GM12878 (cell line): Measurements from ENCODE around the gene C3AR1. TPM values are rescaled to one million over a fixed set of nuclear protein-coding genes. Genes with fewer than 3 reads are reported as not detected.

Source experiments
- ATAC-seq: fragments of 200-7000 bp; cut with Tn5 transposase; 3 replicates; pipeline ENCODE4 v1.9.1; 2020; ENCODE audit warnings: mild to moderate bottlenecking, moderate library complexity
- BruUV-seq: library from RNA; stranded (reverse); fragments of 400-500 nt; replicated peaks from 2 replicates; lab custom pipeline; 2021; lab: Mats Ljungman, UMichigan
- CTCF ChIA-PET: fragments of 300-600 bp; sonication (Branson Sonifier 250); formaldehyde crosslinking; extraction: SDS; loops from one replicate; lab custom pipeline; 2021; ENCODE audit warnings: inconsistent platforms; lab: Yijun Ruan, JAX
- POLR2A ChIA-PET: fragments of 350-600 bp; formaldehyde crosslinking; extraction: SDS; loops from one replicate; lab custom pipeline; 2021; ENCODE audit warnings: inconsistent platforms; lab: Charles Lee
- RAD21 ChIA-PET: fragments of 300-600 bp; sonication (Branson Sonifier 250); formaldehyde crosslinking; loops from one replicate; lab custom pipeline; 2023; ENCODE audit warnings: antibody characterized with exemption; ENCODE audit not compliant: unreplicated experiment; lab: Charles Lee
- SMC1A ChIA-PET: fragments of 300-600 bp; sonication (Branson Sonifier 250); formaldehyde crosslinking; loops from one replicate; lab custom pipeline; 2023; ENCODE audit not compliant: unreplicated experiment, uncharacterized antibody; lab: Charles Lee
- DNase-seq: peaks from one replicate; pipeline ENCODE4 v3.0.0-alpha.2; 2011; ENCODE audit warnings: low read depth, low spot score
- FAIRE-seq: peaks from 3 replicates; lab custom pipeline; 2011; peaks lifted over from hg19 to GRCh38; lab: Jason Lieb, UNC
- H2AFZ ChIP-seq: 2 replicates; pipeline ENCODE4 v1.6.0; 2011; ENCODE audit warnings: low read depth, low read length, control low read depth; ENCODE audit not compliant: control insufficient read depth
- H3K27ac ChIP-seq: 2 replicates; pipeline ENCODE4 v1.5.1; 2011; ENCODE audit warnings: control low read depth; ENCODE audit not compliant: control insufficient read depth, insufficient read depth
- H3K27me3 ChIP-seq, 2 experiments: replicated peaks in 1 of 2; 2 replicates each; pipeline versions ENCODE4 v1.6.0 to v1.6.1; 2011; ENCODE audit warnings: low read length in 1 of 2; ENCODE audit not compliant: control insufficient read depth in 2 of 2, insufficient read depth in 2 of 2
- H3K36me3 ChIP-seq, 2 experiments: 2 replicates each; pipeline ENCODE4 v1.5.1; 2011; ENCODE audit warnings: low read length in 1 of 2; ENCODE audit not compliant: control insufficient read depth in 2 of 2, insufficient read depth in 2 of 2
- H3K4me1 ChIP-seq: 2 replicates; pipeline ENCODE4 v1.6.1; 2011; ENCODE audit warnings: mild to moderate bottlenecking, low read length, moderate library complexity, mixed read lengths; ENCODE audit not compliant: control insufficient read depth, insufficient read depth
- H3K4me2 ChIP-seq: 2 replicates; pipeline ENCODE4 v1.6.0; 2011; ENCODE audit warnings: control low read depth; ENCODE audit not compliant: control insufficient read depth, insufficient read depth
- H3K4me3 ChIP-seq: fragments of 200-600 bp; sonication (generic); 2 replicates; pipeline ENCODE4 v1.5.1; 2016
- H3K79me2 ChIP-seq: 2 replicates; pipeline ENCODE4 v1.6.0; 2011; ENCODE audit warnings: low read length; ENCODE audit not compliant: control insufficient read depth, insufficient read depth
- H3K9ac ChIP-seq: 2 replicates; pipeline ENCODE4 v1.8.0; 2011; ENCODE audit warnings: low read length, control low read depth, mixed read lengths; ENCODE audit not compliant: control insufficient read depth, insufficient read depth
- H3K9me3 ChIP-seq: replicated peaks from 3 replicates; pipeline ENCODE4 v1.5.1; 2011; ENCODE audit warnings: mild to moderate bottlenecking, low read length; ENCODE audit not compliant: control insufficient read depth, insufficient read depth
- H4K20me1 ChIP-seq: 2 replicates; pipeline ENCODE4 v1.6.0; 2011; ENCODE audit not compliant: control insufficient read depth, insufficient read depth
- BCL11A ChIP-seq: IDR thresholded peaks from 2 replicates; pipeline ENCODE4 v1.6.1; 2011; ENCODE audit warnings: low read depth, low read length
- BHLHE40 ChIP-seq, 2 experiments: fragments of 450-650 bp in 1 of 2; IDR thresholded peaks; 2 replicates each; pipeline ENCODE4 v1.6.1; 2011 to 2017; ENCODE audit warnings: low read depth in 2 of 2, borderline replicate concordance in 1 of 2, improper control_type of control experiment in 1 of 2, low read length in 1 of 2, mild to moderate bottlenecking in 1 of 2
- CHD2 ChIP-seq: IDR thresholded peaks from 2 replicates; pipeline ENCODE4 v1.6.1; 2011; ENCODE audit warnings: low read depth, low read length, improper control_type of control experiment, borderline replicate concordance
- CREB1 ChIP-seq: IDR thresholded peaks from 2 replicates; pipeline ENCODE4 v1.6.1; 2012; ENCODE audit warnings: low read depth, mild to moderate bottlenecking, inconsistent platforms
- EP300 ChIP-seq, 2 experiments: fragments of 150-350 bp in 1 of 2; IDR thresholded peaks; 2 replicates each; pipeline ENCODE4 v1.6.1; 2011 to 2012; ENCODE audit warnings: low read depth in 2 of 2, low read length in 2 of 2, borderline replicate concordance in 1 of 2, improper control_type of control experiment in 1 of 2, inconsistent platforms in 1 of 2; ENCODE audit not compliant: control insufficient read depth in 1 of 2
- IKZF2 ChIP-seq, 2 experiments: fragments of 450-650 bp; IDR thresholded peaks; 2 replicates each; pipeline ENCODE4 v1.6.1; 2017; ENCODE audit warnings: mild to moderate bottlenecking in 2 of 2, moderate library complexity in 2 of 2
- JUNB ChIP-seq: IDR thresholded peaks from 2 replicates; pipeline ENCODE4 v1.6.1; 2016; ENCODE audit warnings: antibody characterized with exemption, mild to moderate bottlenecking
- MTA2 ChIP-seq: fragments of 450-650 bp; IDR thresholded peaks from 2 replicates; pipeline ENCODE4 v1.6.1; 2016; ENCODE audit warnings: low read depth, mild to moderate bottlenecking, moderate library complexity
- MYC ChIP-seq: IDR thresholded peaks from 2 replicates; pipeline ENCODE4 v1.6.1; 2011; ENCODE audit warnings: mild to moderate bottlenecking, low read length, moderate library complexity, inconsistent platforms; ENCODE audit not compliant: insufficient read depth, insufficient replicate concordance, insufficient read length, severe bottlenecking
- NR2C1 ChIP-seq: fragments of 450-650 bp; IDR thresholded peaks from 2 replicates; pipeline ENCODE4 v1.6.1; 2017; ENCODE audit warnings: antibody characterized with exemption, mild to moderate bottlenecking, moderate library complexity
- RB1 ChIP-seq: fragments of 450-650 bp; formaldehyde crosslinking; IDR thresholded peaks from 2 replicates; pipeline ENCODE4 v1.6.1; 2017; ENCODE audit warnings: mild to moderate bottlenecking, borderline replicate concordance
- RELB ChIP-seq: fragments of 450-650 bp; IDR thresholded peaks from 2 replicates; pipeline ENCODE4 v1.6.1; 2017; ENCODE audit warnings: low read depth, mild to moderate bottlenecking, moderate library complexity
- RUNX3 ChIP-seq: IDR thresholded peaks from 2 replicates; pipeline ENCODE4 v1.6.1; 2012; ENCODE audit warnings: low read length, inconsistent platforms
- SMAD5 ChIP-seq: IDR thresholded peaks from 2 replicates; pipeline ENCODE4 v1.6.1; 2016; ENCODE audit warnings: antibody characterized with exemption, low read depth
- WGBS: methylation state at CpG from one replicate; pipeline ENCODE4 v1.1.6; 2016; ENCODE audit warnings: low lambda C conversion rate; ENCODE audit not compliant: insufficient replicate concordance, insufficient coverage; ENCODE audit errors: missing lambda C conversion rate; 5-methylcytosine and 5-hydroxymethylcytosine counted together
- in situ Hi-C: fragments of 300-500 bp; cut with MboI; formaldehyde crosslinking; loops from 9 replicates; pipeline ENCODE4 v1.14.3; 2018; ENCODE audit warnings: mixed read lengths
- intact Hi-C: fragments of 100-400 bp; cut with micrococcal nuclease; formaldehyde crosslinking; loops from one replicate; pipeline ENCODE4 v1.14.2; 2022; ENCODE audit not compliant: unreplicated experiment
- polyA plus RNA-seq, 11 experiments: library from polyadenylated mRNA; depleted of rRNA in 4 of 11; unstranded in 6 of 11; stranded (reverse) in 5 of 11; fragments of >200 nt; fragmentation: Nextera tagmentation in 4 of 11; fragmentation: Illumina TruSeq in 1 of 11; extraction: Ambion mirVana in 4 of 11; extraction: Trizol in 1 of 11; gene quantifications; 1 replicate in 1 of 11; 2 replicates in 10 of 11; pipeline versions ENCODE4 v1.2.1 to v1.2.3, GENCODE V29; 2011 to 2016; ENCODE audit warnings: inconsistent platforms in 2 of 11, missing spikeins in 2 of 11, low read depth in 1 of 11
- total RNA-seq, 4 experiments: library from RNA; depleted of rRNA in 3 of 4; stranded (reverse); fragments of >200 nt in 3 of 4; fragmentation: Illumina TruSeq in 1 of 4; extraction: Trizol in 1 of 4; gene quantifications; 2 replicates each; pipeline versions ENCODE4 v1.2.1 to v1.2.3, GENCODE V29; 2013 to 2021
- TF ChIP-seq, protein P1 (sequence below): fragments of 450-650 bp; IDR thresholded peaks from 2 replicates; pipeline ENCODE4 v1.6.1; 2016; ENCODE audit warnings: mild to moderate bottlenecking

C3AR1 gene
- total and polyA plus RNA-seq, 10 of the 15 experiments (the other 5 are each of a cell fraction or from before 2014, with no cell fraction given), result 0.08 to 0.42 (median 0.10) TPM; not detected in 5

DNA sequence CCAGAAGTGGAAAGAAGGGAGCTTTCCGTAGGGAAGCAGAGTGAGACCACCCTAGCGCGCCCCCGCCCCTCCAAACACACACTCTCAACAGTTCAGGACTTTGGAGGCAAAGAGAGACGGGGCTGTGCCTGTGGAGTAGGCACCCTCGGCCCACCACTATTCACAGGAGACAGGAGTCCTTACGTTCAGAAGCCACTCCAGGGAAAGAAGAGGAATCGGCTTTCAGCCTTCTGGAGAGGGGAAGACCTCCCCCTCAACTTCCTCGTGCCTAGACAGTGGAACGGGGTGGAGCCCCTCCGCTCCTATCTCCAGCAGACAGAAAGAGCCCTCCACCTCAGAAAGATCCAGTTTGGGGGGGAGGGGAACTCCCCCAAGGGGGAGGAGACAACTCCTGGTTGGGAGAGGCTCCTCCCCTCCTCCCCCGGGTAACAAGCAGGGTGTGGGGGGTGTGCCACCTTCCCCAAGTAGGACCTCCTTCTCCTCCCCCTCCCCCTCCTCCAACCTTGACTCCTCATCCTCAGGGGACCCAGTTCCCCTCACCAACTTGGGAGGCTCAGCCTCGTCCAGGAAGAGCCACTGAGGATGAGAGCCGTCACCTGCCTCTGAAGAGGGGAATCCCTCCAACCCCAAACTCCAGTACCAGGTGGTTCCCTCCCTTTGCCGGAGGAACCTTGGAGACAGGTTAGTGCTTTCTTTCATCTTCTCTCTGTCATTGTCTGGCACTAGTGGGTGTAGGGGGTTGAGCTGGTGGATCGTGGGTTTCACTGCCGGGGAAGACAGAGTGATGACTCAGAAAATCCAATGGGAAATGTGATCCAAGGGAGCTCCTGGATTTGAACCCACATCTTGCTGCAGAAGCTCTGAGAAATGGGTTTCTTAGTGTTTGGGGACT lies 32.8 kb downstream of the C3AR1 start:
- H3K79me2 ChIP-seq, result peaks cover 12% of the 10 kb centered on the region
- H4K20me1 ChIP-seq, result peaks cover 4% of the 10 kb centered on the region; the same call in 1 of the 2 replicates
- H3K4me1 ChIP-seq, result peaks cover 16% of the 10 kb centered on the region
- ChIA-PET SMC1A (interaction anchor here (1.0 to 1.7 kb wide), 4 partner anchors 10 to 100 kb away, joined by 3 to 5 read pairs (median 4); no protein-coding TSS in a partner anchor), POLR2A (interaction anchor here (0.8 to 2.5 kb wide), 2 partner anchors 12 to 55 kb away, joined by 3 to 5 read pairs; no protein-coding TSS in a partner anchor), CTCF (interaction anchor here (0.7 to 2.0 kb wide), 3 partner anchors 12 to 100 kb away, joined by 3 to 10 read pairs (median 9); no protein-coding TSS in a partner anchor), RAD21 (interaction anchor here (1.5 kb wide), 1 partner anchor 100 kb away, joined by 4 read pairs; no protein-coding TSS in a partner anchor)
- H3K27ac ChIP-seq, result peak overlapping the region; percentile 71
- 7% methylated on average over 17 of the region's 17 CpGs for WGBS
- H3K4me3 ChIP-seq, result peak overlapping the region; percentile 88
- intact Hi-C loops, result no loop called here
- H3K36me3 ChIP-seq, result no peaks in the 10 kb centered on the region
- peak overlapping the region; percentile 83 for H3K9ac ChIP-seq
- FAIRE-seq, result no peak
- no TSS peak for BruUV-seq
- no peak for DNase-seq
- H3K4me2 ChIP-seq, result peak overlapping the region; percentile 99
- in situ Hi-C loops, result no loop called here
- no peaks in the 10 kb centered on the region for H3K9me3 ChIP-seq
- peak; percentile 49 for ATAC-seq
- H2AFZ ChIP-seq, result peak overlapping the region; percentile 88
- H3K27me3 ChIP-seq, result no peaks in the 10 kb centered on the region
- TF ChIP-seq IKZF2 (IDR thresholded peaks at IDR 0.05) (peak; percentile 64 to 67), CREB1 (no peak), EP300 (IDR thresholded peaks at IDR 0.05; ENCODE audit: borderline replicate concordance in 1 of 2, control insufficient read depth in 1 of 2, low read depth in 2 of 2, low read length in 2 of 2) (0 out of 4 replicates have a peak, but pooled peaks of 1 of the 2 experiments have one; percentile 17), RUNX3 (no peak), JUNB (no peak), SMAD5 (no peak), CHD2 (no peak), RB1 (no peak), BHLHE40 (IDR thresholded peaks at IDR 0.05; ENCODE audit: borderline replicate concordance in 1 of 2, low read depth in 2 of 2, low read length in 1 of 2) (0 out of 4 replicates have a peak, but pooled peaks of 1 of the 2 experiments have one; percentile 22), BCL11A (no peak), MTA2 (no peak), MYC (no peak), RELB (peak; percentile 49; the same call in 1 of the 2 replicates), NR2C1 (no peak)
- TF ChIP-seq, protein P1, sequence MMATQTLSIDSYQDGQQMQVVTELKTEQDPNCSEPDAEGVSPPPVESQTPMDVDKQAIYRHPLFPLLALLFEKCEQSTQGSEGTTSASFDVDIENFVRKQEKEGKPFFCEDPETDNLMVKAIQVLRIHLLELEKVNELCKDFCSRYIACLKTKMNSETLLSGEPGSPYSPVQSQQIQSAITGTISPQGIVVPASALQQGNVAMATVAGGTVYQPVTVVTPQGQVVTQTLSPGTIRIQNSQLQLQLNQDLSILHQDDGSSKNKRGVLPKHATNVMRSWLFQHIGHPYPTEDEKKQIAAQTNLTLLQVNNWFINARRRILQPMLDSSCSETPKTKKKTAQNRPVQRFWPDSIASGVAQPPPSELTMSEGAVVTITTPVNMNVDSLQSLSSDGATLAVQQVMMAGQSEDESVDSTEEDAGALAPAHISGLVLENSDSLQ, result no peak
